Osteoblast (primary cell): ENCODE measurements around the gene PLN. TPM values are rescaled to one million over a fixed set of nuclear protein-coding genes. Genes with fewer than 3 reads are reported as not detected.

ENCODE experiments used
- DNase-seq: peaks from one replicate; pipeline ENCODE4 v3.0.0; 2011; ENCODE audit warnings: low spot score, mixed read lengths; ENCODE audit not compliant: insufficient read length; ENCODE audit errors: missing footprints
- H2AFZ ChIP-seq: 2 replicates; pipeline ENCODE4 v1.6.0; 2011; ENCODE audit warnings: mild to moderate bottlenecking, low read length
- H3K27ac ChIP-seq: 2 replicates; pipeline ENCODE4 v1.5.1; 2011; ENCODE audit warnings: mild to moderate bottlenecking, low read depth, low read length, moderate library complexity
- H3K27me3 ChIP-seq: 2 replicates; pipeline ENCODE4 v1.6.0; 2012; ENCODE audit warnings: mild to moderate bottlenecking, control low read depth, inconsistent platforms, low read length, moderate library complexity; ENCODE audit not compliant: insufficient read depth
- H3K36me3 ChIP-seq: 2 replicates; pipeline ENCODE4 v1.5.1; 2011; ENCODE audit warnings: mild to moderate bottlenecking, low read length, control low read depth, moderate library complexity; ENCODE audit not compliant: insufficient read depth
- H3K4me1 ChIP-seq: 2 replicates; pipeline ENCODE4 v1.5.1; 2011; ENCODE audit warnings: mild to moderate bottlenecking, low read length, control low read depth, moderate library complexity; ENCODE audit not compliant: insufficient read depth
- H3K4me2 ChIP-seq: 2 replicates; pipeline ENCODE4 v1.6.0; 2011; ENCODE audit warnings: mild to moderate bottlenecking, low read length; ENCODE audit not compliant: insufficient read depth
- H3K4me3 ChIP-seq: fragments of 200-600 bp; sonication (generic); 3 replicates; pipeline ENCODE4 v1.5.1; 2012; ENCODE audit warnings: mild to moderate bottlenecking, low read length, inconsistent platforms; ENCODE audit not compliant: insufficient read depth
- H3K79me2 ChIP-seq: 2 replicates; pipeline ENCODE4 v1.6.0; 2012; ENCODE audit warnings: mild to moderate bottlenecking, low read length, control low read depth, inconsistent platforms; ENCODE audit not compliant: insufficient read depth
- H3K9me3 ChIP-seq: 2 replicates; pipeline ENCODE4 v1.5.1; 2011; ENCODE audit warnings: low read depth, low read length, control low read depth
- H4K20me1 ChIP-seq: 2 replicates; pipeline ENCODE4 v1.6.0; 2012; ENCODE audit warnings: mild to moderate bottlenecking, low read length, control low read depth; ENCODE audit not compliant: insufficient read depth
- total RNA-seq: library from RNA; depleted of rRNA; stranded (reverse); fragments of >200 nt; gene quantifications from 2 replicates; pipeline ENCODE4 v1.2.3, GENCODE V29; 2012
- TF ChIP-seq, protein P1 (sequence below): IDR thresholded peaks from 2 replicates; pipeline ENCODE4 v1.5.1; 2011; ENCODE audit warnings: mild to moderate bottlenecking, low read depth, low read length, moderate library complexity; ENCODE audit errors: extremely low read depth

The PLN gene
- total RNA-seq, 1 donor, result 0.36 TPM

DNA sequence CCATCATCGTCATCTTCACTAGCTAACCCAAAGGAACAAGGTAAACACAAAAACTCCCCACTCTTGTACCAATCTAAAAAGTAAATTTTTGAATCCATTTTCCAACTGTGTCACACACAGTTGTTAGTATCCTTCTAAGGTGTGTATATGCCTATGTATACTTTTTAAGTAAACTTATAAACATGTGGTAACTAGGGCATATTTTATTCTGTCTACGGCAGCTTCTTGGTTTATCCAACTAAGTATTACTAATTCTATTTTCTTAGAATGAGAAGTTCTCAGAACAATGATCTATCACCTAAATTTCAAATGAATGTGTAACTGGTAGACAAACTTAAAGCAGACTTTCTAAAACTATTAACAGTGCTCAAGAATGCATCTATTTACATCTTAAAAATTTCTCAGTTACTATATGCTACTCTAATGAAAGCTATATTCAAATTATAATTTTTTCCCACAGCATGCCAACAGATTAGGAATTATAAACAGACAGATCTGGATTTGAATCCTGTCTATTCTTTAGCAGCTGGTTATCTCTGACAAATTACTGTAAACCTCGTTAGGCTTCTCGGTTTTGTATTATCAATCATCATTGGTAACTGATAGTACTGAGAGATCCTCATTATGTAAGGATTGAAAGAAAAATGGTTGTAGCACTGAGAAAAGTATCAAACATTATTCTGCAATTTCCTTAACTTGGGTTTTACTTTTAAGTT lies 1.8 kb upstream of the PLN start:
- TF ChIP-seq, protein P1, sequence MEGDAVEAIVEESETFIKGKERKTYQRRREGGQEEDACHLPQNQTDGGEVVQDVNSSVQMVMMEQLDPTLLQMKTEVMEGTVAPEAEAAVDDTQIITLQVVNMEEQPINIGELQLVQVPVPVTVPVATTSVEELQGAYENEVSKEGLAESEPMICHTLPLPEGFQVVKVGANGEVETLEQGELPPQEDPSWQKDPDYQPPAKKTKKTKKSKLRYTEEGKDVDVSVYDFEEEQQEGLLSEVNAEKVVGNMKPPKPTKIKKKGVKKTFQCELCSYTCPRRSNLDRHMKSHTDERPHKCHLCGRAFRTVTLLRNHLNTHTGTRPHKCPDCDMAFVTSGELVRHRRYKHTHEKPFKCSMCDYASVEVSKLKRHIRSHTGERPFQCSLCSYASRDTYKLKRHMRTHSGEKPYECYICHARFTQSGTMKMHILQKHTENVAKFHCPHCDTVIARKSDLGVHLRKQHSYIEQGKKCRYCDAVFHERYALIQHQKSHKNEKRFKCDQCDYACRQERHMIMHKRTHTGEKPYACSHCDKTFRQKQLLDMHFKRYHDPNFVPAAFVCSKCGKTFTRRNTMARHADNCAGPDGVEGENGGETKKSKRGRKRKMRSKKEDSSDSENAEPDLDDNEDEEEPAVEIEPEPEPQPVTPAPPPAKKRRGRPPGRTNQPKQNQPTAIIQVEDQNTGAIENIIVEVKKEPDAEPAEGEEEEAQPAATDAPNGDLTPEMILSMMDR, result no peak
- Histone ChIP-seq H3K4me1 (peaks cover 23% of the 10 kb centered on the region), H3K79me2 (peaks cover 19% of the 10 kb centered on the region), H3K9me3 (no peaks in the 10 kb centered on the region), H3K4me3 (no peak overlapping the region), H3K27me3 (no peaks in the 10 kb centered on the region), H3K36me3 (no peaks in the 10 kb centered on the region), H3K27ac (no peak overlapping the region), H3K4me2 (no peak overlapping the region), H2AFZ (no peak overlapping the region), H4K20me1 (peaks cover 1% of the 10 kb centered on the region)
- no peak for DNase-seq

- Histone ChIP-seq H3K4me2 (no peak overlapping the region), H3K27me3 (no peaks in the 10 kb centered on the region), H3K79me2 (peaks cover 16% of the 10 kb centered on the region), H3K36me3 (no peaks in the 10 kb centered on the region), H4K20me1 (peaks cover 3% of the 10 kb centered on the region), H2AFZ (no peak overlapping the region), H3K27ac (no peak overlapping the region), H3K9me3 (no peaks in the 10 kb centered on the region), H3K4me1 (peaks cover 28% of the 10 kb centered on the region), H3K4me3 (no peak overlapping the region)
- no peak for DNase-seq
- TF ChIP-seq, protein P1, result no peak
Measured at GRCh38 chr6:118546880-118547218, 1.2 kb upstream of the PLN start.

GRCh38 chr6:118548613-118549012 lies 517 bp downstream of the PLN start:
- peaks cover 28% of the 10 kb centered on the region for H3K4me1 ChIP-seq
- H3K27ac ChIP-seq, result no peak overlapping the region
- H3K4me3 ChIP-seq, result no peak overlapping the region
- H2AFZ ChIP-seq, result no peak overlapping the region
- no peak for DNase-seq
- no peaks in the 10 kb centered on the region for H3K27me3 ChIP-seq
- no peaks in the 10 kb centered on the region for H3K9me3 ChIP-seq
- no peaks in the 10 kb centered on the region for H3K36me3 ChIP-seq
- H3K4me2 ChIP-seq, result no peak overlapping the region
- peaks cover 3% of the 10 kb centered on the region for H4K20me1 ChIP-seq
- peaks cover 12% of the 10 kb centered on the region for H3K79me2 ChIP-seq
- TF ChIP-seq, protein P1, result no peak

DNA sequence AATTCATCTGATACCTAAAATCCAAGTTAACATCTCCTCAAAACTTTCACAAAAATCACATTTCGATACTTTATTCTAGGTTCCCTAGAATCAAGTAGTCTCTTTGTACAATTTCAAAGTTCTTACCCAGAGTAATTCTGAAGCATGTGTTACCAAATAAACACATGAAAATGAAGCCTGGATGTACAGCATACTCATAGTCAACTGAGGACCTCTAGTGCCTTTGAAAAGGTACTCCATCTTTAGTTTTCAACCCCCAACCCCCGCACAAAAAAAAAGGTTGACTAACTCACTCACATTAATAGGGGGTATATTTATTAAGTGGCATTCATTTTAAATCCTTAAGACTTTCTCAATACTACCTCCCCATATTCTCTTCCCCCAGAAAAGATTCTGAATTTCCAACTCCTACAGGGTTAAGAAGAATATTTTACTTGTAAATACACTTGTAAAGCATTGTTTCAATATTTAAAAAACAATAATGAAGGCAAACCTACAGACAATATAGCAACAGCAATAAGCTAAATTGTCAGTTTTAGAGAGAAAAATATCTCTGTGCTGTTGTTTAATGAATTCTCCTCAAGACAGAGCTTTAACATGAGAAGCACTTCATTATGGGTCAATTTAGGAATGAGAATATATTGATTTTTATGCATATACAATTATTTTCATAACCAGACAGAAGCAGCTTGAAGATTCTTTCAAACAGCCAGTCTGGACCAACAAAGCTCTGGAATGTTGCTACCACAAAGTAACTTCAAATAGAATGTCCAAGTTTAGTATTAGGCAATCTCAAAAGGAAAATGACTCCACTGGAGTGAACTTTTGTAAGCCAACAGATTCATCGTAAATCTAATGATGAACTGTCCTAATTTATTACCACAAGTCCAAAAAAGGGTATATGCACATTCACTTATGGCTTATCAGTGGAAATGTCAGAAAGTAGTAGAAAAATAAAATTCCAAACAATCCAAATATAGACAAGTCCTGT lies 3.3 kb downstream of the PLN start:
- TF ChIP-seq, protein P1, result peak; percentile 61
- Histone ChIP-seq H3K27ac (peak overlapping the region; percentile 75), H3K4me1 (peaks cover 24% of the 10 kb centered on the region), H2AFZ (no peak overlapping the region), H3K4me2 (peak overlapping the region; percentile 69), H3K36me3 (no peaks in the 10 kb centered on the region), H3K9me3 (no peaks in the 10 kb centered on the region), H3K27me3 (no peaks in the 10 kb centered on the region), H3K4me3 (no peak overlapping the region), H4K20me1 (peaks cover 3% of the 10 kb centered on the region), H3K79me2 (peaks cover 6% of the 10 kb centered on the region)
- DNase-seq, result peak; percentile 62
